GM19023 (cell line): ENCODE measurements around the gene RERE.
"Not testable (repeated sequence)": the region's sequence is repeated elsewhere in the genome, so short reads cannot be mapped to it uniquely, and the experiment has no call there.

ENCODE experiments used
- ATAC-seq: cut with Tn5 transposase; IDR thresholded peaks from one replicate; pipeline ENCODE4 v1.9.1; 2021; ENCODE audit warnings: mild to moderate bottlenecking, moderate library complexity; ENCODE audit not compliant: unreplicated experiment

RERE gene

GRCh38 chr1:8396083-8396785 is 421.2 kb downstream of the RERE start:
- no peak for ATAC-seq

- ATAC-seq, result no peak
Observed at GRCh38 chr1:8395433-8395866, 422.0 kb downstream of the RERE start.

GRCh38 chr1:8394456-8395321 is 422.8 kb downstream of the RERE start:
- ATAC-seq, result no peak

- no peak for ATAC-seq
Observed at GRCh38 chr1:8392522-8392921, 424.9 kb downstream of the RERE start.

- ATAC-seq, result no peak
Observed at GRCh38 chr1:8390707-8391106, 426.7 kb downstream of the RERE start.

GRCh38 chr1:8389958-8390535 is 427.4 kb downstream of the RERE start:
- ATAC-seq, result no peak

GRCh38 chr1:8388732-8389562 is 428.5 kb downstream of the RERE start:
- ATAC-seq, result no peak

GRCh38 chr1:8386247-8386646 is 431.2 kb downstream of the RERE start:
- ATAC-seq, result no peak

GRCh38 chr1:8384577-8384976 is 432.9 kb downstream of the RERE start:
- ATAC-seq, result no peak

GRCh38 chr1:8384088-8384487 is 433.4 kb downstream of the RERE start:
- ATAC-seq, result no peak

GRCh38 chr1:8382608-8383505 is 434.6 kb downstream of the RERE start:
- ATAC-seq, result no peak

- ATAC-seq, result no peak
Observed at GRCh38 chr1:8382051-8382505, 435.4 kb downstream of the RERE start.

- no peak for ATAC-seq
Observed at GRCh38 chr1:8381618-8382017, 435.8 kb downstream of the RERE start.

GRCh38 chr1:8380310-8380709 is 437.1 kb downstream of the RERE start:
- not testable (repeated sequence) for ATAC-seq

GRCh38 chr1:8379513-8380186 is 437.8 kb downstream of the RERE start:
- ATAC-seq, result no peak

GRCh38 chr1:8378981-8379470 is 438.4 kb downstream of the RERE start:
- no peak for ATAC-seq

GRCh38 chr1:8378178-8378577 is 439.3 kb downstream of the RERE start:
- no peak for ATAC-seq

GRCh38 chr1:8377271-8377981 is 440.0 kb downstream of the RERE start:
- ATAC-seq, result no peak
